Activated naive CD4-positive, alpha-beta T cell treated with anti-CD3 and anti-CD28 coated beads, Interleukin-2, amount 50 U/mL, for 24 hours (primary cell): ENCODE results near the gene IL2RG.

ENCODE experiments used
- H3K27ac Mint-ChIP-seq: one replicate; pipeline ENCODE4 v1.8.0; 2021; ENCODE audit warnings: mild to moderate bottlenecking, mixed read lengths
- H3K27me3 Mint-ChIP-seq: one replicate; pipeline ENCODE4 v1.8.0; 2021; ENCODE audit warnings: mixed read lengths
- H3K36me3 Mint-ChIP-seq: one replicate; pipeline ENCODE4 v1.8.0; 2021; ENCODE audit warnings: mixed read lengths
- H3K4me1 Mint-ChIP-seq: one replicate; pipeline ENCODE4 v1.8.0; 2021; ENCODE audit warnings: mixed read lengths
- H3K4me3 Mint-ChIP-seq: one replicate; pipeline ENCODE4 v1.8.0; 2021; ENCODE audit warnings: mild to moderate bottlenecking, mixed read lengths
- H3K9me3 Mint-ChIP-seq: one replicate; pipeline ENCODE4 v1.8.0; 2021; ENCODE audit warnings: mixed read lengths

IL2RG gene

DNA sequence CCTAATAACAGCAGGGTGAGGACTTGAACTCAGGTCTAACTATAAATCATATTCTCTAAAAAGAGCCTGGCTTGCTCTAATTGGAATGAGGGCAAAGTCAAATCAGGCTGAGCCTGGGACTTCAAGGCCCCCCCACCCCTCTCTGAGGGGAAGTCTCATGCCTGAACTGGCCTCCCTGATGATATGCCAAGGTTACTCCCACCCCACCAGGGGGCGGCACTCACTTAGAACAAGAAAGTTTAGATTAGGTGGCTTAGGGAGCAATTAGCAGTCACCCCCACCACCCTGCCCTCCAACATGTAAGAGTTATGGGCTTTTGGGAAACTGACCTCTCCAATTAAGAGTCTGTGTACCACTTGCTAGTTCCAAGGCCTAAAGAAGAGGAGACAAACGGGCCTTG lies 13.1 kb downstream of the IL2RG start:
- Mint-ChIP-seq H3K9me3 (no peaks in the 10 kb centered on the region), H3K27me3 (no peaks in the 10 kb centered on the region), H3K36me3 (no peaks in the 10 kb centered on the region), H3K4me1 (peaks cover 62% of the 10 kb centered on the region), H3K4me3 (peak overlapping the region; percentile 36), H3K27ac (peak overlapping the region; percentile 65)

GRCh38 chrX:71096760-71097032 lies 14.7 kb downstream of the IL2RG start:
- H3K4me1 Mint-ChIP-seq: peaks cover 46% of the 10 kb centered on the region
- no peak overlapping the region for H3K27ac Mint-ChIP-seq
- H3K4me3 Mint-ChIP-seq: peak overlapping the region; percentile 93
- no peaks in the 10 kb centered on the region for H3K9me3 Mint-ChIP-seq
- no peaks in the 10 kb centered on the region for H3K36me3 Mint-ChIP-seq
- no peaks in the 10 kb centered on the region for H3K27me3 Mint-ChIP-seq

GRCh38 chrX:71095981-71096759 lies 15.2 kb downstream of the IL2RG start:
- Mint-ChIP-seq H3K9me3 (no peaks in the 10 kb centered on the region), H3K4me1 (peaks cover 40% of the 10 kb centered on the region), H3K4me3 (peak overlapping the region; percentile 93), H3K27me3 (no peaks in the 10 kb centered on the region), H3K36me3 (no peaks in the 10 kb centered on the region), H3K27ac (peak overlapping the region; percentile 74)

GRCh38 chrX:71095555-71095980 lies 15.8 kb downstream of the IL2RG start, which contains the start of gene FOXO4:
TSS of gene FOXO4 (plus strand) at chrX:71095851. CDS start at chrX:71096529, 678 bp downstream.
- H3K9me3 Mint-ChIP-seq: no peaks in the 10 kb centered on the region
- no peaks in the 10 kb centered on the region for H3K36me3 Mint-ChIP-seq
- H3K4me3 Mint-ChIP-seq: peak within 1 kb of the TSS; percentile 93
- no peaks in the 10 kb centered on the region for H3K27me3 Mint-ChIP-seq
- H3K27ac Mint-ChIP-seq: peak within 1 kb of the TSS; percentile 87
- H3K4me1 Mint-ChIP-seq: peaks cover 34% of the 10 kb centered on the region

DNA sequence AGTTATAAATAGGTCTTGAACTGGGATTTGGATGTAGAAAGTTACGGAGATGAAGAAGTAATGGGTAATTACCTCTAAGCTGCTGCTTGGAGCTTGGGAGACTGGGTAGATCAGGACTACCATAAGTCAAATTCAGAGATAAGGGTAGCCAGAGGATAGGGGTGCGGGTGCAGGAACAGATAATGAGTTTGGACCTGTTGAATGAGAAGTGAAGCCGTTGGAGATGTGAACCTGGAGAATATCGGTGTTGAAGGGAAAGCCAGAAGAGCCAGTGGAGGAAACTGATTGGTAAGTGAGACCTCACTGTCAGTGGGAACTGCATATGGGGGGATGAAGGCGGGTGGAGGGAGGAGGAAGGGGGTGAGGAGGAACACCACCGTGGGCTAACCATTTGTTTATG lies 16.3 kb downstream of the IL2RG start:
- Mint-ChIP-seq H3K27ac (peak overlapping the region; percentile 36), H3K36me3 (no peaks in the 10 kb centered on the region), H3K9me3 (no peaks in the 10 kb centered on the region), H3K4me3 (peak overlapping the region; percentile 93), H3K27me3 (no peaks in the 10 kb centered on the region), H3K4me1 (peaks cover 32% of the 10 kb centered on the region)

DNA sequence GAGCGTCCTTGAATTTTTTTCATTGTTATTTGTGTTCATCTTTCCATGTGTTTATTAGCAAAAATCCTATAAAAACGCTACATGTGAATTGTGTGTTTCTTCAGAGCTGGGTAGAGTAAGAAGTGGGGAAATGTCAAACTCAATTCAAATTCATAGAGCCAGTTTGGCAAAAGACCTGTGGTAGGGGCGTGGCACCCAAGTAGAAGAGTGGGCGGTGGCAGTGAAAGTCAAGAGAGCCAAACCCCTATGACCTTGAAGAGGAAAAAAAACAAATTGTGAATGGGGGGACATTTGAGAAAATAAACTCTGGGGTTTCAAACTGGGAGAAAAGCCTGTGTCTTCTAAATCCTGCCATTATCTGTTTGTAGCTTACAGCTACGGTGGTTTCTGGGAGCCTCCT lies 20.1 kb downstream of the IL2RG start:
- H3K27me3 Mint-ChIP-seq: no peaks in the 10 kb centered on the region
- H3K27ac Mint-ChIP-seq: no peak overlapping the region
- H3K4me3 Mint-ChIP-seq: no peak overlapping the region
- no peaks in the 10 kb centered on the region for H3K36me3 Mint-ChIP-seq
- peaks cover 8% of the 10 kb centered on the region for H3K4me1 Mint-ChIP-seq
- no peaks in the 10 kb centered on the region for H3K9me3 Mint-ChIP-seq

DNA sequence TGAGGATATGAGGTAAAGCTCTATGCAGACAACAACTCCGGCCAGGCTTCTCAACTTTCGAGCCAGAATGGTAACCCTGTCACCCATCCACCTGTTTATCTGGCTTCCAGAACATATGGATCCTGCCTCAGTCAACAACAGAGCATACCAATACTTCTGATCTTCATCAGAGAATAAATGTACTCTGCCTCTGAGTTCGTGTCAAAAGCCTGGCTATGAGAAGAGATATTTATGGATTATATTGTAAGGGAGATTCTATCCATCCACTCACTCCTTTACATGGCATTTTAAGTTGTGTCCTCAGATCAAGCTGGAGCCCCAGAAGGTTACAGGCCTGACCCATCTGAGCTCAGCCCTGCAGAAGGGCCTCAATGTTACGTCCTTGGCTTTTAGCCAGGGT lies 25.5 kb downstream of the IL2RG start:
- no peaks in the 10 kb centered on the region for H3K27me3 Mint-ChIP-seq
- H3K27ac Mint-ChIP-seq: no peak overlapping the region
- no peaks in the 10 kb centered on the region for H3K9me3 Mint-ChIP-seq
- no peaks in the 10 kb centered on the region for H3K36me3 Mint-ChIP-seq
- H3K4me3 Mint-ChIP-seq: no peak overlapping the region
- peaks cover 11% of the 10 kb centered on the region for H3K4me1 Mint-ChIP-seq

DNA sequence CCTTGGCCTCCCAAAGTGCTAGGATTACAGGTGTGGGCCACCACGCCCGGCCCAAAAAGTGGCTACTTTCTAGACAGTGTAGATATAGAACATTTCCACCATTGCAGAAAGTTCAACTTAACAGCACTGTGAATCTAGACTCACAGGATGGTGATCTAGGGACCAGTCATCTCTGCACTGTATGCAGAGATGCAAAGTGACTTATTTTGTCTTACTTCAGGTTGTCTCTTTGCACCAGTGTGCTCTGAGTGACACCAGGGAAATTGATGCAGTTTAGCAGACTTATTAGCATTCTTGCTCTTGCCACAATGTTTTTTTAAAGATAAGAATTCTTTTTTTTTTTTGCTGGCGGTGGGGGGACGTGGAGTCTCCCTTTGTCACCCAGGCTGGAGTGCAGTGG lies 28.6 kb downstream of the IL2RG start:
- Mint-ChIP-seq H3K4me3 (no peak overlapping the region), H3K36me3 (no peaks in the 10 kb centered on the region), H3K9me3 (no peaks in the 10 kb centered on the region), H3K27me3 (no peaks in the 10 kb centered on the region), H3K27ac (no peak overlapping the region), H3K4me1 (peaks cover 11% of the 10 kb centered on the region)

DNA sequence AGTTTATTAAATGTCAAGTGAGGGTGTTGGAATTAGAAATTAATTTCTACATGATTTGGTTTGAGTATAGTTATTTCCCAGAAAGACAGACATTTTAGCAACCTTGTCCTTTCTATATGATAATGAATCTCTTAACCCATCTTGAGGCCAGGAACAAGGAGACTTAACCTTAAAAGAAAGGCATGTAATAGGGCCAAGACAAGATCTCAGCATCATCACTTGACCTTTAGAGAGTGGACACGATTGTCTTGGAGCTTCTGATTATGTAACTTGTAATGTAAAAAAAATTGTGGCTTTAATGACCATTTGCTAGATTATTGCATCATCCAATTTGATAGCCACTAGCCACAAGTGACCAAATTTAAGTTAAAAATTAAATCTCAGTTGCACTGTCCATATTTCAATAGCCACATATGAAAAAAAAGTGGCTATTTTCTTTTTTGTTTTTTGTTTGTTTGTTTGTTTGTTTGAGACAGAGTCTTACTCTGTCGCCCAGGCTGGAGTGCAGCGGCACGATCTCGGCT lies 29.2 kb downstream of the IL2RG start:
- Mint-ChIP-seq H3K36me3 (no peaks in the 10 kb centered on the region), H3K4me1 (peaks cover 11% of the 10 kb centered on the region), H3K27me3 (no peaks in the 10 kb centered on the region), H3K4me3 (no peak overlapping the region), H3K9me3 (no peaks in the 10 kb centered on the region), H3K27ac (no peak overlapping the region)

GRCh38 chrX:71081330-71082123 lies 29.9 kb downstream of the IL2RG start:
- H3K9me3 Mint-ChIP-seq: no peaks in the 10 kb centered on the region
- H3K36me3 Mint-ChIP-seq: no peaks in the 10 kb centered on the region
- H3K27me3 Mint-ChIP-seq: no peaks in the 10 kb centered on the region
- no peak overlapping the region for H3K4me3 Mint-ChIP-seq
- no peak overlapping the region for H3K27ac Mint-ChIP-seq
- peaks cover 11% of the 10 kb centered on the region for H3K4me1 Mint-ChIP-seq

DNA sequence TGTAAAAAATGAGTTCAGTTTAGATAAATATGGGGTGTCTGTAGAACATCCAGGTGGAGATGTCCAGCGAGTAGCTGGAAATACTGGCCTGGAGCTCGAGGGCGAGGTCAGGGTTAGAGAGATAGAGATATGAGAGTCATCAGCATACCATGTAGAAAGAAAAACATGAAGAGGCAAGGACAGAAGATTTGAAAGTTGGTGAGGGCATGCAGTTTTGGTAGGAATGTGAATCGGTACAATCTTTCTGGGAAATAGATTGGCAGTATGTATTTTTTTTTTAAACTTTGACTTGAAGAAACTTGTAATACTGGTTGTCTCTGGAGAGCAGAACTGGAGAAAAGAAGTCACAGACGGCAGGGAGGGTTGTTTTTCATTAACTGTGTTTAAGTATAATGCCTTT lies 40.8 kb downstream of the IL2RG start:
- H3K4me1 Mint-ChIP-seq: peaks cover 6% of the 10 kb centered on the region
- H3K9me3 Mint-ChIP-seq: no peaks in the 10 kb centered on the region
- no peak overlapping the region for H3K4me3 Mint-ChIP-seq
- no peaks in the 10 kb centered on the region for H3K27me3 Mint-ChIP-seq
- H3K27ac Mint-ChIP-seq: no peak overlapping the region
- H3K36me3 Mint-ChIP-seq: no peaks in the 10 kb centered on the region

- H3K27me3 Mint-ChIP-seq: no peaks in the 10 kb centered on the region
- H3K36me3 Mint-ChIP-seq: peaks cover 3% of the 10 kb centered on the region
- no peaks in the 10 kb centered on the region for H3K9me3 Mint-ChIP-seq
- H3K27ac Mint-ChIP-seq: peak within 1 kb of the TSS; percentile 92
- H3K4me3 Mint-ChIP-seq: peak within 1 kb of the TSS; percentile 94
- peaks cover 14% of the 10 kb centered on the region for H3K4me1 Mint-ChIP-seq
These were observed 43.1 kb downstream of the IL2RG start, which contains the start of gene SNX12 for GRCh38 chrX:71068044-71068918. TSS of gene SNX12 (minus strand) at chrX:71068334. CDS start at chrX:71068306, 28 bp downstream.

DNA sequence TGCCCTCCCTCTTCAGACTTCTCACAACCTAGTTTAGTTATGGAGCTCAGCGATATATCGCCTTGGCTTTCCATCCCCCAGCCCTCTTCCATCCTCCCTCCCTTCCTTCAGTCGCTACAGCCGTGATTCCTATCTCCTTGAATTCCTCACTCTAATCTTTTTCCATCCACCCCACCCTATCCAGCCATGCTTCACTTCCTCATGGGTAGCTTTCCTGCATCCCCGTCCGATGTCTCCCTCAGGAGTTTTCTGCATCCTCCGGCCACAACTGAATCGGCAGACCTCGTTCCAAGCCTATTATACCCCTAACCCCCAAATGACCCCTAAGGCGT lies 43.7 kb downstream of the IL2RG start:
- Mint-ChIP-seq H3K4me3 (peak overlapping the region; percentile 94), H3K27ac (peak overlapping the region; percentile 92), H3K9me3 (no peaks in the 10 kb centered on the region), H3K4me1 (peaks cover 14% of the 10 kb centered on the region), H3K36me3 (peaks cover 4% of the 10 kb centered on the region), H3K27me3 (no peaks in the 10 kb centered on the region)

GRCh38 chrX:71067089-71067488 lies 44.3 kb downstream of the IL2RG start:
- Mint-ChIP-seq H3K4me1 (peaks cover 14% of the 10 kb centered on the region), H3K4me3 (peak overlapping the region; percentile 94), H3K36me3 (peaks cover 6% of the 10 kb centered on the region), H3K27ac (peak overlapping the region; percentile 15), H3K27me3 (no peaks in the 10 kb centered on the region), H3K9me3 (no peaks in the 10 kb centered on the region)

- Mint-ChIP-seq H3K27ac (peak overlapping the region; percentile 30), H3K4me3 (no peak overlapping the region), H3K36me3 (peaks cover 13% of the 10 kb centered on the region), H3K27me3 (no peaks in the 10 kb centered on the region), H3K9me3 (no peaks in the 10 kb centered on the region), H3K4me1 (peaks cover 45% of the 10 kb centered on the region)
These were observed 51.2 kb downstream of the IL2RG start for GRCh38 chrX:71060127-71060526.
